Kidney (tissue), 14 donors: ENCODE measurements around the gene CSTPP1. TPM values are rescaled to one million over a fixed set of nuclear protein-coding genes. Genes with fewer than 3 reads are reported as not detected.

ENCODE experiments used
- DNase-seq, 5 donors: peaks; one replicate each; pipeline ENCODE4 v3.0.0-alpha.2; 2013 to 2020
- FAIRE-seq: peaks from 2 replicates; lab custom pipeline; 2012; peaks lifted over from hg19 to GRCh38; lab: Jason Lieb, UNC
- H3K27ac ChIP-seq, 2 donors: one replicate each; pipeline ENCODE4 v1.7.0; 2013; ENCODE audit warnings: low read depth in 2 of 2, low read length in 2 of 2, inconsistent platforms in 1 of 2
- H3K27me3 ChIP-seq: one replicate; pipeline ENCODE4 v1.7.1; 2013; ENCODE audit warnings: low read length, inconsistent platforms; ENCODE audit not compliant: control insufficient read depth, insufficient read depth
- H3K36me3 ChIP-seq, 3 donors: one replicate each; pipeline versions ENCODE4 v1.7.0 to v1.7.1; 2013; ENCODE audit warnings: low read length in 3 of 3, control low read depth in 1 of 3, inconsistent platforms in 1 of 3; ENCODE audit not compliant: insufficient read depth in 3 of 3, control insufficient read depth in 2 of 3
- H3K4me1 ChIP-seq, 3 donors: one replicate each; pipeline versions ENCODE4 v1.7.0 to v1.7.1; 2013; ENCODE audit warnings: low read length in 3 of 3, inconsistent platforms in 1 of 3, low read depth in 1 of 3; ENCODE audit not compliant: control insufficient read depth in 2 of 3, insufficient read depth in 2 of 3
- H3K4me3 ChIP-seq, 3 donors: one replicate each; pipeline versions ENCODE4 v1.7.0 to v1.8.1; 2013; ENCODE audit warnings: low read length in 3 of 3, control low read depth in 1 of 3, inconsistent platforms in 1 of 3
- H3K9ac ChIP-seq, 3 donors: one replicate each; pipeline versions ENCODE4 v1.7.0 to v1.7.1; 2013; ENCODE audit warnings: low read length in 3 of 3, control low read depth in 1 of 3, inconsistent platforms in 1 of 3
- H3K9me3 ChIP-seq, 3 donors: one replicate each; pipeline versions ENCODE4 v1.7.0 to v1.7.1; 2013; ENCODE audit warnings: low read length in 3 of 3, control low read depth in 1 of 3, inconsistent platforms in 1 of 3; ENCODE audit not compliant: control insufficient read depth in 2 of 3, insufficient read depth in 1 of 3
- CTCF ChIP-seq: IDR thresholded peaks from 3 replicates; pipeline ENCODE4 v1.5.1; 2012; ENCODE audit warnings: mild to moderate bottlenecking, moderate library complexity, borderline replicate concordance; ENCODE audit not compliant: insufficient read depth; ENCODE audit errors: extremely low read depth
- intact Hi-C: fragments of 100-400 bp; cut with DNase I; formaldehyde crosslinking; loops from one replicate; pipeline ENCODE4 v1.11.1; 2022
- polyA plus RNA-seq: library from polyadenylated mRNA; stranded (reverse); fragments of 350-450 nt; fragmentation: Illumina TruSeq; extraction: RNeasy Lipid Tissue Mini Kit (QIAGEN cat#74804); gene quantifications from one replicate; pipeline ENCODE4 v1.2.3, GENCODE V29; 2014; ENCODE audit warnings: low read depth, low replicate concordance; ENCODE audit not compliant: insufficient read depth
- total RNA-seq: library from RNA; stranded (reverse); fragmentation: NEBNext Ultra II Directional; extraction: Animal tissue kit (Norgen Biotek cat#: 25700); gene quantifications from one replicate; pipeline ENCODE4 v1.2.1, GENCODE V29; 2021
- donor health status: control.
- donor health status: control.
- donor health status: control.
- donor health status: control.
- donor health status: control.
- donor health status: DM: yes; HTN: yes; CAD: no.
- donor health status: Normal renal cell carcinoma (clear cell type).

The CSTPP1 gene
- total and polyA plus RNA-seq, 2 donors from 2014 or later = 37.4 to 50.3 TPM

DNA sequence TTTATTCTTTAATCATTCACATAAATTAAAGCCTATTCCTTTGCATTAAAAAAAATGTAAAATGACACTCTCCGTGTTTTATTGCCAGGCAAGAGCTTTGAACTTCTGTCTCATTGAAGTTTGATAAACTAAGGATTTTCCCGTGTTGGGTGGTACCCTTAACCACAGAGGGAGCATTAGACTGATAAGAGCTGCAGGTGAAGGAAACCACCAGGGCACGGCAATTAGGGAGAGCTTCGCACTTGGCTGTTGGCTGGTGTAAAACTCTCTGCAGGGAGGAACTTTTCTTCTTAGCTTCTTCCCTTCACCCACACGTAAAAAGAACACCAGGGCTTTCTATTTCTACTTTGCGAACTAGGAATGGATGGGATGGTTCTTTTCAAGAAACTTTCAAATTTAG is 47.0 kb downstream of the CSTPP1 start:
- no peaks in the 10 kb centered on the region for H3K27me3 ChIP-seq
- H3K4me1 ChIP-seq = no peaks in the 10 kb centered on the region
- intact Hi-C loops = no loop called here
- no peak overlapping the region for H3K27ac ChIP-seq
- H3K36me3 ChIP-seq = peaks cover 0 to 7% (median 0%) of the 10 kb centered on the region in 3 donors
- H3K4me3 ChIP-seq = no peak overlapping the region
- H3K9ac ChIP-seq = no peak overlapping the region
- TF ChIP-seq CTCF = no peak
- DNase-seq (no peak), FAIRE-seq (no peak)
- no peaks in the 10 kb centered on the region for H3K9me3 ChIP-seq

- Histone ChIP-seq H3K9me3 (no peaks in the 10 kb centered on the region), H3K4me1 (no peaks in the 10 kb centered on the region), H3K4me3 (no peak overlapping the region), H3K36me3 (peaks cover 0 to 7% (median 0%) of the 10 kb centered on the region in 3 donors), H3K27ac (no peak overlapping the region), H3K27me3 (no peaks in the 10 kb centered on the region), H3K9ac (no peak overlapping the region)
- intact Hi-C loops = no loop called here
- TF ChIP-seq CTCF = no peak
- FAIRE-seq (no peak), DNase-seq (no peak)
Measured at GRCh38 chr11:46984548-46984947, 48.0 kb downstream of the CSTPP1 start.

DNA sequence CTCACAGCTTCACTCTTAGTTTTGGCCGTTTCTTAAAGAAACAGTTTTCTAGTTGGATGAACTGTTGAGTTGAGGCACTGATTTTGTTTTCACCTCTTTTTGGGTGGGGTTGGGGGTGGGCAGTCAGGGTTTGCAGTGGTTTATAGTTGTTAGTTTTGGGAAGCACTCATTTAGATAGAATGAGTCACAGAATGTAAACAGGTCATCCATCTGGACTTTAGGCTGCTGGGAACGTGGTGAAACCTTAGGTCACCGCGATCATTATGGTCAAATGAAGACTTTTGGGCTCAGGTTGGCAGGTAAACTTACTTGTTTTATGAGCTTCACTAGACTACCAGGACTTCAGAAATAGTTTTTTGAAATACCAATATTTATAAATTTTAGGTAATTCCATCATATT is 48.4 kb downstream of the CSTPP1 start:
- intact Hi-C loops = no loop called here
- no peak for DNase-seq

More for the DNA sequence above, 48.4 kb downstream of the CSTPP1 start:
- H3K27ac ChIP-seq = no peak overlapping the region
- H3K4me3 ChIP-seq = no peak overlapping the region
- no peaks in the 10 kb centered on the region for H3K9me3 ChIP-seq
- no peak for TF ChIP-seq CTCF
- peaks cover 0 to 7% (median 0%) of the 10 kb centered on the region in 3 donors for H3K36me3 ChIP-seq
- no peaks in the 10 kb centered on the region for H3K27me3 ChIP-seq
- no peaks in the 10 kb centered on the region for H3K4me1 ChIP-seq
- no peak for FAIRE-seq
- H3K9ac ChIP-seq = no peak overlapping the region
